NCI-H2107 treated with DMSO at 0.1 percent for 48 hours (cell line): ENCODE data around the gene ETFB.
"Not testable (repeated sequence)": the region's sequence is repeated elsewhere in the genome, so short reads cannot be mapped to it uniquely, and the experiment has no call there.

Source experiments
- DNase-seq: peaks from one replicate; lab custom pipeline; 2025; ENCODE audit not compliant: unreplicated experiment; lab: John Stamatoyannopoulos, UW

Gene ETFB

DNA sequence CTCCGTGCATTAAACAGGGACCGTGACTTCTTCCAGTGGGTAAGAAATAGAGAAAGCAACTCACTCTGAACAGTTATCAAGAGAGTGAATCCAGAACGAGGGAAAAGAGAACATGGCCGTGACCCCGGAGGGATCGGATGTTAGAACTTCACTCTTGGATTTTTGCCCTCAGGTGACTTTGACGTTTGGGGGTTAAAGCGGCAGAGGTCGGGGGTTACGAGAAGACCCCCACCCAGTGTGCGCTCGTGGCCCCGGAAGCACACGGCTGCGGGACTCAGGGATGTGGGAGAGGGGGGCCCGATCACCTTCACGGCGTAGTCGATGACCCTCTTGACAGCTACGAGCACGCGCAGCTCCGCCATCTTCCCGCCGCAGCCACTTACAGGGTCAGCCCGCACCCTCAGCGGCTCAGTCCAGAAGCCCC is at the start of gene ETFB:
Gene ETFB (minus strand): TSS at position 424 of the 424 bp plus-strand sequence. CDS start 62 bp downstream, at position 362.
- no peak for DNase-seq

DNA sequence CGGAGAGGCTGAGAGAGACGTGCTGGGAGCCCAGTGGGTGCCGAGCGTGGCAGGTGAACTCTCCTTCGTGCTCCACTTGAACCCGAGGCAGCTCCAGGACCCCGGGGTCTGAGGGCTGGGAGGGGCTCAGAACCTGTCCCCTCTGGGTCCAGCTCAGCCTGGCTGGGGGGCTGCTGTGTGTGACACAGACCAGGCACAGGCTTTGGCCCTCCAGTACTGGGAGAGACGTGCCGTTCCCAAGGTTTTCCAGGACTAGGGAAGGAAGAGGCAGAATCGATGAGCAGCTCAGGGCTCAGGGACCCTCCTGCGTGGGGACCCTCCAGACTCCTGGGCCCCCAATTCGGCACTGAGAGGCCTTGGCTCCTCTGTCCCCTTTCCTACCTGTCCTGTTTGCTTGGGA is 49.0 kb upstream of the ETFB start:
- DNase-seq: no peak

DNA sequence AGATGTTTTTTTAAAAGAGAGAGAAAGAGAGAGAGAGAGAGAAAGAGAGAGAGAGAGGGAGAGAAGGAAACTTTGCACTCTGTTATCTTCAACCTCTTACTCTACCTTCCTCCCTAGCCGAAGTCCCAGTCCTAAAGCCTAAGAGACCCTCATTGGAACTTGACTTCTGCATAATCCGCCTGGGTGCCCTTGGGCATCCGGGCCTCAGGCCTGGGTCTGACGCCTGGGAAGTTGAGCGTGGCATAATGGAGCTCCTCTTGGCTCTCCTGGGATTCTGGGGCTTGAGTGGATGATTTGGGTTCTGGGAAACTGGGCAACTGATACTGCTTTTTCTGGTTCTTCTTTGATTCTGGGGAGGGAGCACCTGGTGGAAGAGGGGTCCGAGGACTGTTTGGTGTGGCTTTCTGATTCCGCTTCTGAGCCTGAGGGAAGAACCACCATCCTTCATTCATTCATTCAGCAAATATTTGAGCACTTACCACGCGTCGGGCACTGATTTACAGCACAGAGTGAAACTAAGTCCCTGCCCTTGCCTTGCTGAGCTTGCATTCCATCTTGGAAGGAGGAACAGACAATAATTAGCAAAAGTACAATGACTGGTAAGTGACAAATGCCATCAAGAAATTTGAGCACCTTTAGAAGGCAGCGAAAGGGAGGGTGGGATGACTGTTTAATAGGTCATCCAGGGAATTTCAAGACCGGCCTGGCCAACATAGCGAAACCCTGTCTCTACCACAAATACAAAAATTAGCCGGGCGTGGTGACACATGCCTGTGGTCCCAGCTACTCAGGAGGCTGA is 45.0 kb upstream of the ETFB start:
- DNase-seq: no peak

DNA sequence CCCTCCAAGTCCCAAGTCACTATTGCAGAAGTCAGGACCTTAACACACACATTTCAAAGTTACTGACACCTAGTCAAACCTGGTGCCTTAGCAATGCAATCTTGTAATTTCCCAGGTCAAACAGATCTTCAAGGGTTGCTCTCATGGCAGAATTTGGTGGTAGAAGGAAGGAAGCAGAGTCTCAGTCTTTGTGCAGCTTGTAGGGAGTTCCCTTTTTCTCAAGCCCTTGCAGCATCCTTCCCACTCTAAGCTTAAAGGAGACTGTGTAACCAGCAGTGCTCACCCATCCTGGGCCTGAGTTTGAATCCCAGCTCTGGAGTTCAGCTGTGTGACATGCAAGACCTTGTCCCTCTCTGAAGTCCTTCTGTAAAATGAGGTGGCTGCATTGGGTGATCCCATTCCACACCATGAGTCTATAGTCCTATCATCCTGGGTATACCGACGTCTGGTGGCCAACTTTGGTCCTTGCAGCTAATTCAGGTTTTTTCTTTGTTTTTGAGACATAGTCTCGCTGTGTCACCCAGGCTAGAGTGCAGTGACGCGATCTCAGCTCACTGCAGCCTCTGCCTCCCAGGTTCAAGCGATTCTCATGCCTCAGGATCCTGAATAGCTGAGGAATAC is 41.4 kb upstream of the ETFB start:
- no peak for DNase-seq

DNA sequence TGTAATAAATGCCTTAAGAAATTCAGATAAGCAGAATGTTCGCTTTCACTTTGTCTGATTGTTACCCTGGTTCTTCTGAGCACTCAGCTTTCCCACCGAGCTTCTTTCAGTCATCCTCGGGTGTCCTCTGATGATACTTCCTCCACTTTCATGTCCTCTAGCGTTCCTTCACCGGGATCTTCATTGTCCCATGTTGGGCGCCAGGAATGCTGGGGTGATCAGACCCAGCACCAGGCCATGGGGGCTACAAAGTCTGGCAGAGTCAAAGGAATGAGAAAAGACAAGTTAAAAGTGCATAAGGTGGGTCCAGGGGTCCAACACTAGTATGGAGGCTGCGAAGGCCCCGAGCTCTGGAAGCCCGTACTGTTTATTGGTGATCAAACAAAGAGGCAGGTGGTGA is 35.9 kb upstream of the ETFB start:
- DNase-seq: no peak

DNA sequence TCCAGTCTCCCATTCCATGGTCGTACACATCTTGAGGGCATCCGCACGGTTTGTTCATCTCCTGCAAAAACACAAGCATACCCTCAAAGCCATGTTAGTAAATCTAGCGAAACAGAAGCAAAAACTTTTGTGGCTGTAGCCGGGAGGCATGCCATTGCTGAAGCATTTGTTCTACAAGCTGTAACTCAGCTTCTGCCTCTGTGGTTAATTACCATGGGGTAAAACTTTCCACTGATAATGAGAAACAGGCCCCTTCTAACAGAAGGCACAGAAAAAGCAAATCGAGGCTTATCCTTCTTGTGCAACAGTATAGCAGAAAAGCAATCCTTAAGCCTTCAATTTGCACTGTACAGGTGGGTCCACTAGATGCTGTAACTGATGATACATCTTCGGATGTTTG is 33.7 kb upstream of the ETFB start:
- DNase-seq: not testable (repeated sequence)

DNA sequence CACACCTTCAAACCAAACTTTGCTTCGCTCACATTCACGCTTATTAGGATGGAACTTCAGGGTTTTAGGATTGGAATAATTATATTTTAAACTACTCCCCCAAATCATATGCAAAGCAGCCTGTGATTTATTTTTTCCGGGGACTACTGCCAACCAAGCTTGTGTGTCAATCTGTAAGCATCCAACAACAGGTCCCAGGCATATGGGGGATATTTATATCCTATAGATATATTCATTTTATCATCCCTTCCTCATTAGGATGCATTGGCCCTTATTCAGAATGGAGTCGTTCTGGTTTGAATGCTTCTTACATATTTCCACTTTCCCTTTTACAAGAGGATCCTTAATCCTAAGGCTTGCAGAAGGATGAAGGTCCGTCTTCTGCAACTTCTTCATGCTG is 33.0 kb upstream of the ETFB start:
- DNase-seq: no peak

DNA sequence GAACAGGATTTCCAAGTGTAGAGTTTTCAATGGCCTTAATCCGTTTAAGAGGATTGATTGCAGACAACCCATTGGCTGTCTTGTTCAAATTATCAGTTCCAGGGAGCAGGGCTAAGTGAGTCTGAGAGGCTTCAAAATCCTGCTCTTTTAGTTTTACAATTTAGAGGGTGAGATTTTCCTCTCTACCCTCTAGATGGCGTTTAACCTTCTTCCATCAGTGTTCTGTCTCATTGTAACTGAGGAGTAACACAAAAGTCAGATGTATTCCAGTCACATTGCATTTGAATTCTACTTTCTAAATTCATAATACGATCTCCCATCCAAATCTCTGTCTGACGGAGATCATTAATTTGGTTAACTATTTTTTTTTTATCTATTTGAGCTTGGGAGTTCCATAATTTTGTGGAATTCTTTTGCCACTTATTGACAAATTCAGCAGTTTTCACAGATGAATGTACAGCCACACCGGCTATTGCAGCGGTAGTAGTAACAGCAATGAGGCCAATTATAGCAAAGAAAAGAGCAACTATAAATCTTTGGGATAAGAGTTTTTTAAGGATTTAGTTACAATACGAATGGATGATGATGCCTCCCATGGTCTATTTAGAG is 32.0 kb upstream of the ETFB start:
- DNase-seq: no peak

DNA sequence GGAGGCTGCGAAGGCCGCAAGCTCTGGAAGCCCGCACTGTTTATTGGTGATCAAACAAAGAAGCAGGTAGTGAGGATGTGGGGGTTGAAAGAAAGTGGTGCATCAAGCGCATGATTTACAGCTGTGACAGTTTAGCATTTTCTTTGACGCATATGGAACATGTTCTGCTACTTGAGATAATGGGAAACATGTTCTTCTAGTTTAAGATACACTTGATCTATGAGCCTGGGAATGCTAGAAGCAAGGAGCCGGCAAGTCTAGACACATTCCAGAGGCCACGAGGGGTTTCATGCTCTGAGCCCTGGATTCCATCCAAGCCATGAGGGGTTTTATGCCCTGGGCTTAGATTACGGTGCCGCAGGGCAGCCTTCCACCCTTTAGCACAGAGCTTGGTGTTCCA is 31.3 kb upstream of the ETFB start:
- not testable (repeated sequence) for DNase-seq

DNA sequence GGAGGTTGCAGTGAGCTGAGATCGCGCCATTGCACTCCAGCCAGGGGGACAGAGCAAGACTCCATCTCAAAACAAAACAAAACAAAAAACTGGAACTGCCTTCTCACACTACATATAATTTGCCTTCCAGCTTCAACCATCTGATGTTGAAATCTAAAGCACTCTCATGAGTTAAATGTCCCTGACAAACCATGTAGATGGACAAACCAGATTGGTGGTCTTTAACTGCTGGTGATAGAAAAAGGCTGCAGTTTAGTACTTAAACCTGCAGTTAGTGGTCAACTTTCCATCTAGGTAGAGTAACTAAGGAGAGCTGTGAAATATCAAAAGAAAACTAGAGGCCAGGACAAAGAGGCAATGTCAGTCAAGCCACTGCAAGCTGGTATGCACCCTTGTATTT is 30.0 kb upstream of the ETFB start:
- no peak for DNase-seq

DNA sequence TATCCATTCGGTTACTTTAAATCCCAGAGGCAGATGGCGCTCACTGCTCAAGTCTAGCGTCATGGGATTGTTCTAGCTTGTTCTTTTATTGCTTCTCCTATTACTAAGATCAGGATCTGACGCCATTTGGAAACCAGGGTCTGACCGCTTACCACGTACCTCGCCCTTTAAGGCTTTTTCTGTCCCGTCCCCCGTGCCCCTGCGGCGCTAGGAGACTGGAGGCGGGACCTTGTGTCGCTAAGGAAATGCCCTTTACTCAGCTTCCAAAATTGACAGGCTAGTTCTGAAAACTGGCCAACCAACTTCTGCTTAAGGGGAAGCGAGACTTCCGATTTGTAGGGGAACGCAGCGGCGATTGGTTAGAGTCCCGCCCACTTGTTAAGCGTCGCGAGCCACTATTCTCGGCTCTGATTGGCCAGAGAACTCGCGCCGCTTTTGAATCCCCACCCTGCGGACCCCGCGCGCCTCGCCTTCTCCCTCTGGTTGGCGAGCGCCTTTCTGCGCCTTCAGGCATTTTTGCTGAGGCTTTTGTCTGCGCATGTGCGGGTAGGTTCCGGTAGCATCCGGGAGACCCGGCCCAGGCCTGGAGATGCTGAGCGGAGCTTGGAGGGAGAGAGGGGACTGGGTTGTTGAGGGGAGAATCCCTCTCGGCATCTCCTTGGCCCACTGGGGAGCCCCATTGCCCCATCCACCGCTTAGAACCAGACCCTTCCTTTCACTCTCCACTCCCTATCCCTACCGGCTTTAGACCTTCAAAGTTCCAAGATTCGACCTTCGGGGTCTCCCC is 28.1 kb upstream of the ETFB start:
- peak; percentile 70 for DNase-seq

DNA sequence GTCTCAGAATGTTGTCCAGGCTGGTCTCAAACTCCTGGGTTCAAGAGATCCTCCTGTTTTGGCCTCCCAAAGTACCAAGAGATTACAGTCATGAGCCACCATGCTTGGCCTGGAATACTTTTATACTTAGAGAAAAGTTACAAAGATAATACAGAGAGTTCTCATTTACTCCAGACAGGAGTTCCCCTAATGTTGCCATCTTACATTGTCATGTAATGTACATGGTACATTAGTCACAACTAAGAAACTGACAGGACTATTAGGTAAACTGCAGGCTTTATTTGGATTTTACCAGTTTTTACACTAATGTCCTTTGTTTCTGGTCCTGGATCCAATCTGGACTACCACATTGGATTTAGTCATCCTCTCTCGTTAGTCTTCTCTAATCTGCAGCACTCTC is 26.5 kb upstream of the ETFB start:
- DNase-seq: no peak

DNA sequence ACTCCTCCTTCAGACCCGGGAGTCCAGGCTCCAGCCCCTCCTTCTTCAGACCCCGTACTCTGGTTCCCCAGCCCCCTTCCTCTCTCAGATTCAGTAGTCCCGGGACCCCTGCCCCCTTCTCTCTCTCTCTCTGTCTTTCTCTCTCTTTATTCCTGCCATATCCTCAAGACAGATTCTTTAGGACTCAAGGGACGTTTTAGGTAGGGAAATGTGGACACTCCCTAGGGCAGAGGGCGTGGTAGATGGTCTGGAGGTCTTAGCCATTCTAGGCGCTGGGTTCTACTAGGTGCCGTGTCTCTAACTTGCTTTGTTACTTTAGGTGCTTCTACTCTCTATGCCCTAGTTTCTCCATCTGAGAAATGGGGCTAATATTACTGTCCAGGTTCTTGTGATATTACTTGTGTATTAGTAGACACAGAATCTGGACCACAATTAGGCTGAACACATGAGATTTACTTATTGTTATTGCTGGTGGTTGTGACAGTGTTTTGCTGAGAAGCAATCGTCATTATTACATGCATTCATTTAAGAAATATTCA is 25.0 kb upstream of the ETFB start:
- DNase-seq: no peak

DNA sequence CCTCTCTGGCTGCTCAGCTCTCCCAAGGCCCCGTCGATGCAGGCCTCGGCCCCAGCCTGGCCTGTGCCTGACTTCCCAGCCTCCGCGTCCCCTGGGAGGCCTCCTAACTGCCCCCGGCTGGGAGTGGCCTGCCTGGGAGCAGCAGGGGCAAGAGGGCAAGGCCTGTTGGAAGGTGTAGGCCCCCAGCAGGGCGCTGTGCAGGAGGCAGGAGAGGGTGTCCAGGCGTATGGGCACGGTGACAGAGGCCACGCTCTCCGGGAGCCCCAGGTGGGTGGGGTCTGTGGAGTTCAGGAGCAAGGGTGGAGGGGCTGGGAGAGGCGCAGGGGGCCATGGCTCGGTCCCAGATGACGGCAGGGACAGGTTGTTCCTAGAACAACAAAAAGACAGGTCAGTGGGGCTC is 23.0 kb upstream of the ETFB start:
- DNase-seq: no peak

DNA sequence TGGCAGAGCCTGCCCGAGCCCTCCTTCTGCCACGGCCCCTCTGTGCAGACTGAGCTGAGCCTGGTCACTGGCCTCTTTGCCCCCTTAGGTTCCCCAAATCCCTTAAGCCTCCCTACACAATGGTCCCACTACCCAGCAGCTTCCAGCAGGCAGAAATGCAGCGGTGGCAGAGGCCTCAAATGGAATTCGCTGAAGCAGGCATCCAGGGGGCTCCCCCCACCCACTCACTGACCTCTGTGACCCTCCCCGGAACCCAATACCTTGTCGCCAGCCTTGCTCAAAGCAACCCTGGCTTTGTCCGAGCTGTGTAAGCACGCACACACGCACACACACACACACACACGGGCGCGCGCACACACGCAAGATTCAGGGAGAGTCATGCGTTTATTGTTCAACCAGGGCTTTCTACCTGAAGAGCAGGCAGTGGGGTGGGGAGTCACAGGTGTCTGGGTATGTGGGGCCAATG is 21.8 kb upstream of the ETFB start, which contains the start of gene LIM2:
Gene LIM2 (minus strand): TSS at position 51 of the 466 bp plus-strand sequence. CDS start 531 bp downstream, outside the sequence.
- DNase-seq: no peak

DNA sequence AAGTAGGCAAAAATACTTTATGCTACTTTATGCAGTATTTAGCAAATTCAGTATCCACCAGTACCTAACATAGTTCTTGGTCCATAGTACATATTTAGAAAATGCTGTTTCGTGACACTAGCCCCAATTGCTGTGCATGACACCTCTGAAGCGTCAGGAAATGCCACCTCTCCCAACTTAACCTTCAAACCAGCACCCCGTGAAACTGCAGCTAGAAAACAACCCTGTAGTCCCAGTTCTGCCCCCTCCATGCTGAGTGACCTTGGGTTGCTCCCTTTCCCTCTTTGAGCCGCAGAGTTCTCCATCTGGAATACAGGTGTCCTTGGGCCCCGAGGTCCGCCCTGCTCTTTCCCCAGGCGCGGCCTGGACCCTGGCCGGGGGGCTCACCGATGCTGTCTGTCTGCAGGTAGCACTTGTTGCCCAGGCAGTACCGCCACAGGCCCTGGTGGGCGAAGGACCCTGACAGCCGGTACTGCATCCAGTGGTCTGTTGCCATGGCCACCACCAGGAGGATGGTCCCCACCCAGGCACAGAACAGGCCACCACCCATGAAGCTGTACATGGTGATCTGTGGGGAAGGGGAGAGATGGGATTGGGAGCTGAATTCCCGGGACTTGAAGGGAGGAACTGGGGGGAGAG is 20.8 kb upstream of the ETFB start:
- DNase-seq: no peak

DNA sequence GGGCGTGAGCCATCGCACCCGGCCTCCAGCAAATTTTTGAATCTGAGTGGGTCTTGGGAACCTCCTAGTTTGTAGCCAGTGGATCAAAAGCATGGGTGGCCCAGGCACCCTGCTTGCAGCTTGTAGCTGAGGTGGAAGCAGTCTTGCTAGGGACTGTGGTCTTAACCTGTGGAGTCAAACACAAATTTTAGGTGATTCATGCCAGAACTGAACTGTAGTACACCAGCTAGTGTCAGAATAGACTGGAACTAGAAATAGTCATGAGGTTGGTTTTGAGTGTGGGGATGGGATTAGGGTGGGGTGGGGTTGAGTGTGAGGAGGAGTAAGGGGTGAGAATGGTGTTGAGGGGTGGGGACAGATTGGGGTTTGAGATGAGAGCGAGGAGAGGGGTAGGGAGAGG is 15.8 kb upstream of the ETFB start:
- DNase-seq: no peak

DNA sequence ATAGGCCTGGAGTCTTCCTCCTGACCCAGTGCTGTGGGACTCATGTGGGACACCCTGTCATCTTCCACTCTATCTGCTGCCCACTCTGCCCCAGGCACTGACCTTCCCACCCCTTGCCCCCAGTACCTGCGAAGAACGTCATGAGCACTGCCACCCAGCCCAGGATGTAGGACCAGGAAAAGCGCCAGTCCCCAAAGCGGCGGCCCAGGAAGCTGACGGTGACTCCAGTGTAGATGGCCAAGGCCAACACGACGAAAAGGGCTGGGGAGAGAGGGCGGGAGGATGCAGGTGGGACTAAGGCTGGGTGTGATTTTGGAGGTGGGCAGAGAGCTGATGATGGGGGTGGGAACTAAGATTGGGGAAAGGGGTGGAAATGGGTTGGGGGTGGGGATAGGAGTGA is 14.2 kb upstream of the ETFB start:
- DNase-seq: no peak

DNA sequence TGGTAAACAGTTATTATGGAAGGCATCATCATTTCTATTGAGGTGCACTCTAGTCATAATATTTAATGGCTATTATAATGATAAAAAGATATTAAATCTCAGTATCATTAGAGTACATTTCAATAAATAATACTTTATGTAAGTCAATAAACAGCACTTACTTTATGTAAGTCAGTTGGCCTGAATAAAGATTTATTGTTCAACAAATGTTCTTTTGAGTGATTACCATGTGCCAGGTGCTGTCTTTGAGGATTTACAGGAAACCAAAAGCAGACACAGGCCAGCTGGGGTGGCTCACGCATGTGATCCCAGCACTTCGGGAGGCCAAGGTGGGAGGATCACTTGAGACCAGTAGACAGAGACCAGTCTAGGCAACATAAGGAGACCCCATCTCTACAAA is 11.2 kb upstream of the ETFB start:
- DNase-seq: no peak

DNA sequence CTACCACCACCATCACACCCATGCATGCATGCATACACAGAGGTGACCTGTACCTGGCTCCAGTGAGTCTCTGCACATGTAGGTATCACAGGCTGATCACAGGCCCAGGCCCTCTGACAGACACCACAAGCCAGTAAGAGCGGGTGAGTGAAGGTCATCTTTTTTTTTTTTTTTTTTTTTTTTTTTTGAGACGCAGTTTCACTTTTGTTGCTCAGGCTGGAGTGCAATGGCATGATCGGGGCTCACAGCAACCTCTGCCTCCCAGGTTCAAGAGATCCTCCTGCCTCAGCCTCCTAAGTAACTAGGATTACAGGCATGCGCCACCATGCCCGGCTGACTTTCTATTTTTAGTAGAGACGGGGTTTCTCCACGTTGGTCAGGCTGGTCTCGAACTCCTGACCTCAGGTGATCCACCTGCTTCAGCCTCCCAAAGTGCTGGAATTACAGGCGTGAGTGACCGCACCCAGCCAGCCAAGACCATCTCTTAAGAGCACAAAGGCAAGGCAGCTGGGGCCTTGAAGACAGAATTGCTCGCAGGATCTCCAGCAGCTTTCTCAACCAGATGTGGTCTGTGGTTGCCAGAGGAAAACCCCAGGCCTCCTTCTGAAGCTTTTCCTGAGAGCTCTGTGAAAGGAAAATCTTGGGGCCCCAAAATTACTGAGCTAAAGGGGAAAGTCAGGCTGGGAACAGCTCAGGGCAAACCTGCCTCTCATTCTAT is 9.5 kb upstream of the ETFB start:
- no peak for DNase-seq
